Measurements from ENCODE around the gene COIL. TPM values are rescaled to one million over a fixed set of nuclear protein-coding genes. Genes with fewer than 3 reads are reported as not detected.

Gene COIL
- total and polyA plus RNA-seq, 4 donors: 7.4 to 12.0 (median 9.9) TPM

DNA sequence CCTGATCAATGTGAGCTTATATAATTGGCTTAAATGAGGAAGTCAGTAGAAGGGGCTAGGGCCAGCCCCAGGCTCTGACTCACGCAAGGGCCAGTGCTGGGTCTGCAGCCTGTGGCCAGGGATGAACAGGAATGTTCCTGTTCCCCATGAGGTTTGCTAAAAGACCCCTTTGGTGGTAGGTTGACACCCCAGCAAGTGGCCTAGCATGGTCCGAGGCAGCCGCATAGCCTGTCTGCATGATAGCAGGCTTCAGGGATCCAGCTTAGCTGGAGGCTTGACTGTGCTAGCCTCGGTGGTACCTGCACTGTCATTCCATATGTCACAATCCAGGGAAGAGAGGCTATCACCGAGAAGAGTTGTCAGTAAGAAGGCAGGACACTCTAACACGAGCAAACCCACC lies 70.5 kb downstream of the COIL start:
- no peaks in the 10 kb centered on the region for H3K4me1 ChIP-seq (ENCODE audit: control insufficient read depth in 1 of 2, insufficient read depth in 2 of 2, low read length in 2 of 2)
- ATAC-seq (ENCODE audit: low FRiP score) (no peak), DNase-seq (no peak)
- H3K9me3 ChIP-seq (ENCODE audit: control insufficient read depth, low read length): no peaks in the 10 kb centered on the region
- no peak overlapping the region for H3K4me3 ChIP-seq (ENCODE audit: low read length in 2 of 2)
- H3K27ac ChIP-seq (ENCODE audit: low read depth in 1 of 2, low read length in 2 of 2): no peak overlapping the region
- intact Hi-C loops (cut with DNase I): loop anchor here (5.0 kb wide), 2 partner anchors 47 to 52 kb away; no protein-coding TSS in a partner anchor
- WGBS, 2 donors: 94 to 98% methylated on average over 6 of the region's 6 CpGs
- H3K27me3 ChIP-seq (ENCODE audit: control insufficient read depth in 1 of 2, insufficient read depth in 2 of 2, low read length in 1 of 2): no peaks in the 10 kb centered on the region
- H3K36me3 ChIP-seq (ENCODE audit: control insufficient read depth in 1 of 2, insufficient read depth in 2 of 2, low read length in 1 of 2): peaks cover 5 to 15% of the 10 kb centered on the region in 2 donors

Other genes with a start within 250 kb of the COIL start
- 1 to 10 TPM; 3.3 to 5.0 TPM for gene C17orf67, start 127.1 kb downstream of the COIL start, total RNA-seq
- gene C17orf67, start 127.1 kb downstream of the COIL start, polyA plus RNA-seq: 1 to 10 TPM; 1.3 to 3.8 TPM
- 10 to 100 TPM in 1 of 2 donors, 1 to 10 TPM in 1; 9.9 to 17.1 TPM for gene DGKE, start 126.9 kb downstream of the COIL start, total RNA-seq
- gene DGKE, start 126.9 kb downstream of the COIL start, polyA plus RNA-seq: 1 to 10 TPM in 1 of 2 donors, under 1 TPM in 1; 0.88 to 3.6 TPM
- 10 to 100 TPM; 38.0 to 85.3 TPM for gene TRIM25, start 47.0 kb downstream of the COIL start, total RNA-seq
- 10 to 100 TPM in 1 of 2 donors, 1 to 10 TPM in 1; 7.4 to 12.9 TPM for gene TRIM25, start 47.0 kb downstream of the COIL start, polyA plus RNA-seq
- gene SCPEP1, start 17.1 kb upstream of the COIL start, total RNA-seq: 100 to 1,000 TPM in 1 of 2 donors, 10 to 100 TPM in 1; 81.1 to 113 TPM
- gene SCPEP1, start 17.1 kb upstream of the COIL start, polyA plus RNA-seq: 100 to 1,000 TPM in 1 of 2 donors, 10 to 100 TPM in 1; 66.4 to 126 TPM
- 10 to 100 TPM; 62.4 to 68.9 TPM for gene AKAP1, start 124.2 kb upstream of the COIL start, total RNA-seq
- gene AKAP1, start 124.2 kb upstream of the COIL start, polyA plus RNA-seq: 10 to 100 TPM; 18.9 to 46.9 TPM

Measured in aorta (tissue), 5 donors.